SK-N-SH (cell line): ENCODE results near the gene SPG7. TPM values are rescaled to one million over a fixed set of nuclear protein-coding genes. Genes with fewer than 3 reads are reported as not detected.

ENCODE experiments used
- CTCF ChIA-PET: fragments of 300-600, 350-600 bp; formaldehyde crosslinking; extraction: SDS; loops from one replicate; lab custom pipeline; 2021; lab: Yijun Ruan, JAX
- POLR2A ChIA-PET: fragments of 350-600 bp; sonication (Branson Sonifier 250); formaldehyde crosslinking; extraction: SDS; loops from one replicate; lab custom pipeline; 2020; ENCODE audit warnings: antibody characterized with exemption, inconsistent platforms; lab: Yijun Ruan, JAX
- DNase-seq: peaks from one replicate; pipeline ENCODE4 v3.0.0; 2012
- H2AFZ ChIP-seq: fragments of 200-600 bp; sonication (generic); 2 replicates; pipeline ENCODE4 v1.8.1; 2016; ENCODE audit warnings: antibody characterized with exemption, mild to moderate bottlenecking, low read depth
- H3F3A ChIP-seq: fragments of 200-600 bp; sonication (generic); replicated peaks from 2 replicates; pipeline ENCODE3; 2016; ENCODE audit warnings: antibody characterized with exemption, mild to moderate bottlenecking; ENCODE audit not compliant: insufficient read depth
- H3K27ac ChIP-seq, 2 experiments: fragments of 200-500 bp in 1 of 2; fragments of 200-600 bp in 1 of 2; sonication (Bioruptor generic) in 1 of 2; sonication (generic), shearing (Covaris generic) in 1 of 2; 2 replicates each; pipeline versions ENCODE4 v1.5.1 to v1.6.1; 2014 to 2016; ENCODE audit warnings: low read depth in 2 of 2, inconsistent platforms in 1 of 2, low read length in 1 of 2, mild to moderate bottlenecking in 1 of 2, mixed read lengths in 1 of 2
- H3K27me3 ChIP-seq: fragments of 200-600 bp; sonication (generic), shearing (Covaris generic); 2 replicates; pipeline ENCODE4 v1.6.1; 2016; ENCODE audit warnings: mixed run types; ENCODE audit not compliant: insufficient read depth
- H3K36me3 ChIP-seq, 2 experiments: fragments of 200-500 bp in 1 of 2; fragments of 200-600 bp in 1 of 2; sonication (Bioruptor generic) in 1 of 2; sonication (generic) in 1 of 2; replicated peaks in 1 of 2; 2 replicates each; pipeline versions ENCODE3 to v1.5.1; 2014 to 2016; ENCODE audit warnings: low read length in 1 of 2, mild to moderate bottlenecking in 1 of 2; ENCODE audit not compliant: insufficient read depth in 2 of 2, control insufficient read depth in 1 of 2
- H3K4me1 ChIP-seq, 2 experiments: fragments of 200-500 bp in 1 of 2; fragments of 200-600 bp in 1 of 2; sonication (Bioruptor generic) in 1 of 2; sonication (generic), shearing (Covaris generic) in 1 of 2; 2 replicates each; pipeline versions ENCODE4 v1.5.1 to v1.6.1; 2014 to 2016; ENCODE audit warnings: low read depth in 1 of 2, low read length in 1 of 2, mixed run types in 1 of 2; ENCODE audit not compliant: insufficient read depth in 2 of 2, control insufficient read depth in 1 of 2
- H3K4me2 ChIP-seq: fragments of 200-600 bp; sonication (generic), shearing (Covaris generic); 2 replicates; pipeline ENCODE4 v1.6.1; 2017; ENCODE audit warnings: mixed run types
- H3K4me3 ChIP-seq, 2 experiments: fragments of 200-500 bp in 1 of 2; fragments of 200-600 bp in 1 of 2; sonication (Bioruptor generic) in 1 of 2; sonication (generic), shearing (Covaris generic) in 1 of 2; 2 replicates each; pipeline versions ENCODE4 v1.5.1 to v1.8.1; 2014 to 2016; ENCODE audit warnings: low read depth in 2 of 2, inconsistent platforms in 1 of 2, low read length in 1 of 2, mild to moderate bottlenecking in 1 of 2, mixed read lengths in 1 of 2, moderate library complexity in 1 of 2
- H3K79me2 ChIP-seq: fragments of 200-600 bp; sonication (generic); 2 replicates; pipeline ENCODE4 v1.8.1; 2017; ENCODE audit warnings: mild to moderate bottlenecking; ENCODE audit not compliant: insufficient read depth
- H3K9ac ChIP-seq: fragments of 200-600 bp; sonication (generic); 2 replicates; pipeline ENCODE4 v1.6.1; 2017; ENCODE audit warnings: mixed run types
- H3K9me2 ChIP-seq: fragments of 200-600 bp; sonication (generic); 2 replicates; pipeline ENCODE4 v1.6.1; 2017; ENCODE audit warnings: mixed run types
- H3K9me3 ChIP-seq: fragments of 200-600 bp; sonication (generic); 2 replicates; pipeline ENCODE4 v1.6.1; 2017; ENCODE audit warnings: mixed run types, mild to moderate bottlenecking, moderate library complexity
- H4K20me1 ChIP-seq: fragments of 200-600 bp; sonication (generic); 2 replicates; pipeline ENCODE4 v1.6.1; 2017; ENCODE audit warnings: mild to moderate bottlenecking, mixed run types; ENCODE audit not compliant: insufficient read depth
- ELF1 ChIP-seq: IDR thresholded peaks from 2 replicates; pipeline ENCODE4 v1.4.0; 2012
- EP300 ChIP-seq, 2 experiments: IDR thresholded peaks; 2 replicates each; pipeline versions ENCODE4 v1.4.0 to v1.6.1; 2012; ENCODE audit warnings: borderline replicate concordance in 1 of 2, low read depth in 1 of 2, low read length in 1 of 2
- FOSL2 ChIP-seq: IDR thresholded peaks from 2 replicates; pipeline ENCODE4 v1.4.0; 2012; ENCODE audit warnings: low read depth, mild to moderate bottlenecking, moderate library complexity, borderline replicate concordance
- MAX ChIP-seq: IDR thresholded peaks from 2 replicates; pipeline ENCODE4 v1.4.0; 2012; ENCODE audit warnings: low read depth
- NFIC ChIP-seq: IDR thresholded peaks from 2 replicates; pipeline ENCODE4 v1.4.0; 2012; ENCODE audit warnings: borderline replicate concordance
- NRF1 ChIP-seq: IDR thresholded peaks from 2 replicates; pipeline ENCODE4 v1.6.1; 2012; ENCODE audit warnings: low read depth, mild to moderate bottlenecking, low read length
- POLR2AphosphoS5 ChIP-seq: IDR thresholded peaks from 2 replicates; pipeline ENCODE4 v1.6.1; 2012; ENCODE audit warnings: low read depth, low read length
- RXRA ChIP-seq: IDR thresholded peaks from 2 replicates; pipeline ENCODE4 v1.4.0; 2012; ENCODE audit warnings: low read depth, mild to moderate bottlenecking, borderline replicate concordance
- TCF12 ChIP-seq: IDR thresholded peaks from 2 replicates; pipeline ENCODE4 v1.4.0; 2012
- USF1 ChIP-seq: IDR thresholded peaks from 2 replicates; pipeline ENCODE4 v1.4.0; 2012; ENCODE audit warnings: low read depth, borderline replicate concordance
- WGBS: methylation state at CpG from one replicate; pipeline ENCODE4 v1.1.6; 2017; ENCODE audit warnings: low lambda C conversion rate; 5-methylcytosine and 5-hydroxymethylcytosine counted together
- polyA plus RNA-seq, 3 experiments: library from polyadenylated mRNA; depleted of rRNA; stranded (reverse); fragments of >200 nt; gene quantifications; 2 replicates each; pipeline ENCODE4 v1.2.3, GENCODE V29; 2012
- TF ChIP-seq, protein P1 (sequence below): IDR thresholded peaks from 2 replicates; pipeline ENCODE4 v1.6.1; 2012; ENCODE audit warnings: mild to moderate bottlenecking, low read depth, low read length, moderate library complexity
- TF ChIP-seq, protein P2 (sequence below): IDR thresholded peaks from 2 replicates; pipeline ENCODE4; 2012

SPG7 gene
- polyA plus RNA-seq, 1 of the 3 experiments (the other 2 are of a cell fraction): 100 TPM

GRCh38 chr16:89602273-89602951 lies 94.2 kb downstream of the SPG7 start:
- H3K27ac ChIP-seq: peak overlapping the region in 1 of 2 experiments; percentile 77; a peak in 3 of 4 replicates
- WGBS: 13% methylated on average over 15 of the region's 22 CpGs
- H3K4me1 ChIP-seq: peaks cover 13 to 14% of the 10 kb centered on the region in 2 experiments; a peak in 3 of 4 replicates
- 0 out of 2 replicates have a peak, but pooled peaks have one; percentile 9 for TF ChIP-seq NRF1
- TF ChIP-seq EP300 (IDR thresholded peaks at IDR 0.05; ENCODE audit: borderline replicate concordance in 1 of 2, low read depth in 1 of 2, low read length in 1 of 2): peak in 1 of 2 experiments; percentile 48; a peak in 1 of 4 replicates
- TF ChIP-seq NFIC: no peak
- TF ChIP-seq TCF12: peak; percentile 47; the same call in 1 of the 2 replicates
- peak; percentile 75; the same call in 1 of the 2 replicates for TF ChIP-seq FOSL2
- TF ChIP-seq MAX: peak; percentile 56; the same call in 1 of the 2 replicates
- TF ChIP-seq USF1: peak; percentile 19; the same call in 1 of the 2 replicates
- TF ChIP-seq, protein P1, sequence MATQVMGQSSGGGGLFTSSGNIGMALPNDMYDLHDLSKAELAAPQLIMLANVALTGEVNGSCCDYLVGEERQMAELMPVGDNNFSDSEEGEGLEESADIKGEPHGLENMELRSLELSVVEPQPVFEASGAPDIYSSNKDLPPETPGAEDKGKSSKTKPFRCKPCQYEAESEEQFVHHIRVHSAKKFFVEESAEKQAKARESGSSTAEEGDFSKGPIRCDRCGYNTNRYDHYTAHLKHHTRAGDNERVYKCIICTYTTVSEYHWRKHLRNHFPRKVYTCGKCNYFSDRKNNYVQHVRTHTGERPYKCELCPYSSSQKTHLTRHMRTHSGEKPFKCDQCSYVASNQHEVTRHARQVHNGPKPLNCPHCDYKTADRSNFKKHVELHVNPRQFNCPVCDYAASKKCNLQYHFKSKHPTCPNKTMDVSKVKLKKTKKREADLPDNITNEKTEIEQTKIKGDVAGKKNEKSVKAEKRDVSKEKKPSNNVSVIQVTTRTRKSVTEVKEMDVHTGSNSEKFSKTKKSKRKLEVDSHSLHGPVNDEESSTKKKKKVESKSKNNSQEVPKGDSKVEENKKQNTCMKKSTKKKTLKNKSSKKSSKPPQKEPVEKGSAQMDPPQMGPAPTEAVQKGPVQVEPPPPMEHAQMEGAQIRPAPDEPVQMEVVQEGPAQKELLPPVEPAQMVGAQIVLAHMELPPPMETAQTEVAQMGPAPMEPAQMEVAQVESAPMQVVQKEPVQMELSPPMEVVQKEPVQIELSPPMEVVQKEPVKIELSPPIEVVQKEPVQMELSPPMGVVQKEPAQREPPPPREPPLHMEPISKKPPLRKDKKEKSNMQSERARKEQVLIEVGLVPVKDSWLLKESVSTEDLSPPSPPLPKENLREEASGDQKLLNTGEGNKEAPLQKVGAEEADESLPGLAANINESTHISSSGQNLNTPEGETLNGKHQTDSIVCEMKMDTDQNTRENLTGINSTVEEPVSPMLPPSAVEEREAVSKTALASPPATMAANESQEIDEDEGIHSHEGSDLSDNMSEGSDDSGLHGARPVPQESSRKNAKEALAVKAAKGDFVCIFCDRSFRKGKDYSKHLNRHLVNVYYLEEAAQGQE: 0 out of 2 replicates have a peak, but pooled peaks have one; percentile 10
- 0 out of 2 replicates have a peak, but pooled peaks have one; percentile 19 for TF ChIP-seq POLR2AphosphoS5
- TF ChIP-seq, protein P2, sequence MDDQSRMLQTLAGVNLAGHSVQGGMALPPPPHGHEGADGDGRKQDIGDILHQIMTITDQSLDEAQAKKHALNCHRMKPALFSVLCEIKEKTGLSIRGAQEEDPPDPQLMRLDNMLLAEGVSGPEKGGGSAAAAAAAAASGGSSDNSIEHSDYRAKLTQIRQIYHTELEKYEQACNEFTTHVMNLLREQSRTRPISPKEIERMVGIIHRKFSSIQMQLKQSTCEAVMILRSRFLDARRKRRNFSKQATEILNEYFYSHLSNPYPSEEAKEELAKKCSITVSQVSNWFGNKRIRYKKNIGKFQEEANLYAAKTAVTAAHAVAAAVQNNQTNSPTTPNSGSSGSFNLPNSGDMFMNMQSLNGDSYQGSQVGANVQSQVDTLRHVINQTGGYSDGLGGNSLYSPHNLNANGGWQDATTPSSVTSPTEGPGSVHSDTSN: peak; percentile 33; the same call in 1 of the 2 replicates
- TF ChIP-seq ELF1: no peak
- TF ChIP-seq RXRA: no peak
- H2AFZ ChIP-seq: peak overlapping the region; percentile 79; the same call in 1 of the 2 replicates
- peak overlapping the region; percentile 66 for H3K4me2 ChIP-seq
- H3K9me3 ChIP-seq: no peaks in the 10 kb centered on the region
- peak overlapping the region; percentile 29; the same call in 1 of the 2 replicates for H3K9ac ChIP-seq
- H3K9me2 ChIP-seq: no peaks in the 10 kb centered on the region
- H3K27me3 ChIP-seq: no peaks in the 10 kb centered on the region
- no peaks in the 10 kb centered on the region for H3K79me2 ChIP-seq
- DNase-seq: peak; percentile 72
- no peaks in the 10 kb centered on the region for H4K20me1 ChIP-seq
- H3K36me3 ChIP-seq: no peaks in the 10 kb centered on the region
- POLR2A ChIA-PET: interaction anchor here (1.2 kb wide), 1 partner anchor 37 kb away, joined by 3 read pairs; no protein-coding TSS in a partner anchor
- H3K4me3 ChIP-seq: no peak overlapping the region; a peak in 2 of 4 replicates
- peaks cover 15% of the 10 kb centered on the region for H3F3A ChIP-seq
- CTCF ChIA-PET: interaction anchor here (0.8 to 1.1 kb wide), 3 partner anchors 13 to 39 kb away, joined by 3 to 4 read pairs (median 3); no protein-coding TSS in a partner anchor
